Astrocyte (in vitro differentiated cells and primary cell): ENCODE results near the gene NT5C3A. TPM values are rescaled to one million over a fixed set of nuclear protein-coding genes. Genes with fewer than 3 reads are reported as not detected.
A peak's percentile ranks its signal among the peaks of the same experiment; 100 is the strongest.
"Not testable (repeated sequence)": the region's sequence is repeated elsewhere in the genome, so short reads cannot be mapped to it uniquely, and the experiment has no call there.

ENCODE experiments used
- DNase-seq: peaks from one replicate; pipeline ENCODE4 v3.0.0-alpha.2; 2010; ENCODE audit warnings: low read depth
- FAIRE-seq: peaks from 2 replicates; lab custom pipeline; 2011; peaks lifted over from hg19 to GRCh38; lab: Jason Lieb, UNC
- H2AFZ ChIP-seq: 2 replicates; pipeline ENCODE4 v1.6.0; 2012; ENCODE audit warnings: low read depth, low read length, inconsistent platforms
- H3K27ac ChIP-seq: 2 replicates; pipeline ENCODE4 v1.5.1; 2011; ENCODE audit warnings: low read depth, low read length, inconsistent platforms
- H3K27me3 ChIP-seq: 2 replicates; pipeline ENCODE4 v1.6.0; 2011; ENCODE audit warnings: low read length, inconsistent platforms; ENCODE audit not compliant: insufficient read depth
- H3K36me3 ChIP-seq: 2 replicates; pipeline ENCODE4 v1.5.1; 2011; ENCODE audit warnings: low read length, inconsistent platforms; ENCODE audit not compliant: insufficient read depth
- H3K4me1 ChIP-seq: 2 replicates; pipeline ENCODE4 v1.5.1; 2011; ENCODE audit warnings: low read length, inconsistent platforms; ENCODE audit not compliant: insufficient read depth
- H3K4me2 ChIP-seq: 2 replicates; pipeline ENCODE4 v1.6.0; 2012; ENCODE audit warnings: low read length, inconsistent platforms
- H3K4me3 ChIP-seq: 2 replicates; pipeline ENCODE4 v1.5.1; 2011; ENCODE audit warnings: low read depth, mild to moderate bottlenecking, low read length, inconsistent platforms; ENCODE audit not compliant: insufficient read depth
- H3K79me2 ChIP-seq: 2 replicates; pipeline ENCODE4 v1.6.0; 2012; ENCODE audit warnings: mild to moderate bottlenecking, low read length, inconsistent platforms; ENCODE audit not compliant: insufficient read depth
- H3K9ac ChIP-seq: 2 replicates; pipeline ENCODE4 v1.6.0; 2012; ENCODE audit warnings: mild to moderate bottlenecking, low read length, inconsistent platforms
- H3K9me3 ChIP-seq: 2 replicates; pipeline ENCODE4 v1.5.1; 2012; ENCODE audit warnings: low read depth, mild to moderate bottlenecking, low read length, inconsistent platforms; ENCODE audit not compliant: insufficient read depth
- H4K20me1 ChIP-seq: 2 replicates; pipeline ENCODE4 v1.6.0; 2012; ENCODE audit warnings: low read length, inconsistent platforms; ENCODE audit not compliant: insufficient read depth
- H3K27ac Mint-ChIP-seq: one replicate; pipeline ENCODE4 v1.8.0; 2021; ENCODE audit warnings: mild to moderate bottlenecking, mixed read lengths; ENCODE audit not compliant: unreplicated experiment
- H3K27me3 Mint-ChIP-seq: one replicate; pipeline ENCODE4 v1.8.0; 2021; ENCODE audit warnings: low read depth, mixed read lengths; ENCODE audit not compliant: unreplicated experiment
- H3K36me3 Mint-ChIP-seq: one replicate; pipeline ENCODE4 v1.8.0; 2021; ENCODE audit warnings: low read depth, mixed read lengths; ENCODE audit not compliant: unreplicated experiment
- H3K4me1 Mint-ChIP-seq: one replicate; pipeline ENCODE4 v1.8.0; 2021; ENCODE audit warnings: low read depth, mixed read lengths; ENCODE audit not compliant: unreplicated experiment
- H3K4me3 Mint-ChIP-seq: one replicate; pipeline ENCODE4 v1.8.0; 2021; ENCODE audit warnings: mild to moderate bottlenecking, moderate library complexity, mixed read lengths; ENCODE audit not compliant: unreplicated experiment
- H3K9me3 Mint-ChIP-seq: one replicate; pipeline ENCODE4 v1.8.0; 2021; ENCODE audit warnings: mild to moderate bottlenecking, mixed read lengths; ENCODE audit not compliant: unreplicated experiment
- EZH2 ChIP-seq: IDR thresholded peaks from 2 replicates; pipeline ENCODE4 v1.6.1; 2012; ENCODE audit warnings: mild to moderate bottlenecking, low read length, inconsistent platforms; ENCODE audit not compliant: insufficient read depth
- total RNA-seq: library from RNA; stranded (reverse); gene quantifications from 2 replicates; pipeline ENCODE4 v1.2.1, GENCODE V29; 2021
- TF ChIP-seq, protein P1 (sequence below): IDR thresholded peaks from 2 replicates; pipeline ENCODE4 v1.5.1; 2011; ENCODE audit warnings: low read depth, mild to moderate bottlenecking, inconsistent platforms, low read length, moderate library complexity; ENCODE audit not compliant: insufficient read depth

Gene NT5C3A
- total RNA-seq, 1 donor from 2014 or later: 24.1 TPM

DNA sequence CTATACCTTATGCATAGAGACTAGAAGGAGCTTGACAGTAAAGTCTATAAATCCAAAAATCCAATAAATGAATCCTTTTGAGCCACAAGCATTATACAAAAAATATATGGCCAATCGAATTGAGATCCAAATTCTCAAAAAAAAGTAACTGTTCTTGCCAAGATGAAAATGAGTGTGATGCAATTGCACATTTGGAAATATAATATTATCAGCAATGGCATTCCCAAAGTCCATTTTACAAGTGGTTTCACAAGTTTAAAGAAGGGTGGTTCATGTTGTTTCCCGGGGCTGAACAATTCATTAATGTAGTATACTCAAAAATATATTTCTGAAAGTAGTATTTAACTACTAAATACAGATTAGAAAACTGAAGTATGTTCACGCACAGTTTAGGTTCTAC is 39.3 kb upstream of the NT5C3A start:
- H4K20me1 ChIP-seq: peaks cover 62% of the 10 kb centered on the region
- TF ChIP-seq EZH2: no peak
- TF ChIP-seq, protein P1, sequence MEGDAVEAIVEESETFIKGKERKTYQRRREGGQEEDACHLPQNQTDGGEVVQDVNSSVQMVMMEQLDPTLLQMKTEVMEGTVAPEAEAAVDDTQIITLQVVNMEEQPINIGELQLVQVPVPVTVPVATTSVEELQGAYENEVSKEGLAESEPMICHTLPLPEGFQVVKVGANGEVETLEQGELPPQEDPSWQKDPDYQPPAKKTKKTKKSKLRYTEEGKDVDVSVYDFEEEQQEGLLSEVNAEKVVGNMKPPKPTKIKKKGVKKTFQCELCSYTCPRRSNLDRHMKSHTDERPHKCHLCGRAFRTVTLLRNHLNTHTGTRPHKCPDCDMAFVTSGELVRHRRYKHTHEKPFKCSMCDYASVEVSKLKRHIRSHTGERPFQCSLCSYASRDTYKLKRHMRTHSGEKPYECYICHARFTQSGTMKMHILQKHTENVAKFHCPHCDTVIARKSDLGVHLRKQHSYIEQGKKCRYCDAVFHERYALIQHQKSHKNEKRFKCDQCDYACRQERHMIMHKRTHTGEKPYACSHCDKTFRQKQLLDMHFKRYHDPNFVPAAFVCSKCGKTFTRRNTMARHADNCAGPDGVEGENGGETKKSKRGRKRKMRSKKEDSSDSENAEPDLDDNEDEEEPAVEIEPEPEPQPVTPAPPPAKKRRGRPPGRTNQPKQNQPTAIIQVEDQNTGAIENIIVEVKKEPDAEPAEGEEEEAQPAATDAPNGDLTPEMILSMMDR: no peak
- no peak overlapping the region for H3K4me2 ChIP-seq
- FAIRE-seq (no peak), DNase-seq (no peak)
- peaks cover 11% of the 10 kb centered on the region for H3K36me3 Mint-ChIP-seq
- H3K9me3 Mint-ChIP-seq: no peaks in the 10 kb centered on the region
- H3K4me3 ChIP-seq: no peak overlapping the region
- H3K9ac ChIP-seq: no peak overlapping the region
- H3K27me3 ChIP-seq: no peaks in the 10 kb centered on the region
- H3K4me1 ChIP-seq: no peaks in the 10 kb centered on the region
- peaks cover 67% of the 10 kb centered on the region for H3K79me2 ChIP-seq
- no peak overlapping the region for H2AFZ ChIP-seq
- no peak overlapping the region for H3K27ac ChIP-seq
- no peak overlapping the region for H3K27ac Mint-ChIP-seq
- H3K9me3 ChIP-seq: no peaks in the 10 kb centered on the region
- H3K27me3 Mint-ChIP-seq: no peaks in the 10 kb centered on the region
- no peak overlapping the region for H3K4me3 Mint-ChIP-seq
- peaks cover 33% of the 10 kb centered on the region for H3K36me3 ChIP-seq
- peaks cover 4% of the 10 kb centered on the region for H3K4me1 Mint-ChIP-seq

DNA sequence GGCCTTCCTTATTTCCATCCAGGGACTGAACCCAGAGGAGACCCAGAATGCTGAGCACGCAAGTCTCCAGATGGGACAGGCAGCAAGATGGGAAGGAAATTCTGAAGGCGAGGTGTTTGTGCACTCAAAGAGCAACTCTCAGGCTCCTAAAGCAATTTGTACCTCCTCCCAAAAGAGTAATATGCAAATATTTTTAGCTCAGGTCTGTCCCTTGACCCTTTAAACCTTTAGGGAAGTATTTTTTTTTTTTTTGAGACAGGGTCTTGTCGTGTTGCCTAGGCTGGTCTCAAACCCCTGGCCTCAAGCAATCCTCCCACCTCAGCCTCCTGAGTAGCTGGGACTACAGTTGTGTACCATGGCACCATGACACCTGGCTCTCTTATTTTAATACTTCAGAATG is 38.2 kb upstream of the NT5C3A start:
- H3K4me2 ChIP-seq: no peak overlapping the region
- no peak overlapping the region for H3K27ac Mint-ChIP-seq
- DNase-seq (no peak), FAIRE-seq (no peak)
- H3K9me3 Mint-ChIP-seq: no peaks in the 10 kb centered on the region
- H3K9me3 ChIP-seq: no peaks in the 10 kb centered on the region
- H3K27ac ChIP-seq: no peak overlapping the region
- H3K36me3 ChIP-seq: peaks cover 43% of the 10 kb centered on the region
- H3K4me3 Mint-ChIP-seq: no peak overlapping the region
- TF ChIP-seq, protein P1: no peak
- no peak for TF ChIP-seq EZH2
- peaks cover 51% of the 10 kb centered on the region for H4K20me1 ChIP-seq
- H3K79me2 ChIP-seq: peaks cover 56% of the 10 kb centered on the region
- H2AFZ ChIP-seq: no peak overlapping the region
- no peak overlapping the region for H3K4me3 ChIP-seq
- no peaks in the 10 kb centered on the region for H3K4me1 ChIP-seq
- no peaks in the 10 kb centered on the region for H3K27me3 Mint-ChIP-seq
- H3K4me1 Mint-ChIP-seq: no peaks in the 10 kb centered on the region
- H3K9ac ChIP-seq: no peak overlapping the region
- H3K36me3 Mint-ChIP-seq: peaks cover 11% of the 10 kb centered on the region
- H3K27me3 ChIP-seq: no peaks in the 10 kb centered on the region

- peaks cover 12% of the 10 kb centered on the region for H3K36me3 Mint-ChIP-seq
- H3K4me1 ChIP-seq: no peaks in the 10 kb centered on the region
- peaks cover 41% of the 10 kb centered on the region for H3K79me2 ChIP-seq
- DNase-seq: no peak
- H3K4me3 ChIP-seq: no peak overlapping the region
- no peak for FAIRE-seq
- H3K27ac Mint-ChIP-seq: no peak overlapping the region
- H4K20me1 ChIP-seq: peaks cover 38% of the 10 kb centered on the region
- H3K9me3 Mint-ChIP-seq: no peaks in the 10 kb centered on the region
- H3K4me1 Mint-ChIP-seq: no peaks in the 10 kb centered on the region
- no peaks in the 10 kb centered on the region for H3K9me3 ChIP-seq
- TF ChIP-seq, protein P1: no peak
- TF ChIP-seq EZH2: no peak
- H3K27me3 ChIP-seq: no peaks in the 10 kb centered on the region
- H3K9ac ChIP-seq: no peak overlapping the region
- no peaks in the 10 kb centered on the region for H3K27me3 Mint-ChIP-seq
- peaks cover 43% of the 10 kb centered on the region for H3K36me3 ChIP-seq
- no peak overlapping the region for H2AFZ ChIP-seq
- no peak overlapping the region for H3K27ac ChIP-seq
- H3K4me2 ChIP-seq: no peak overlapping the region
- H3K4me3 Mint-ChIP-seq: no peak overlapping the region
Observed at GRCh38 chr7:33099154-33099940, 36.8 kb upstream of the NT5C3A start.

DNA sequence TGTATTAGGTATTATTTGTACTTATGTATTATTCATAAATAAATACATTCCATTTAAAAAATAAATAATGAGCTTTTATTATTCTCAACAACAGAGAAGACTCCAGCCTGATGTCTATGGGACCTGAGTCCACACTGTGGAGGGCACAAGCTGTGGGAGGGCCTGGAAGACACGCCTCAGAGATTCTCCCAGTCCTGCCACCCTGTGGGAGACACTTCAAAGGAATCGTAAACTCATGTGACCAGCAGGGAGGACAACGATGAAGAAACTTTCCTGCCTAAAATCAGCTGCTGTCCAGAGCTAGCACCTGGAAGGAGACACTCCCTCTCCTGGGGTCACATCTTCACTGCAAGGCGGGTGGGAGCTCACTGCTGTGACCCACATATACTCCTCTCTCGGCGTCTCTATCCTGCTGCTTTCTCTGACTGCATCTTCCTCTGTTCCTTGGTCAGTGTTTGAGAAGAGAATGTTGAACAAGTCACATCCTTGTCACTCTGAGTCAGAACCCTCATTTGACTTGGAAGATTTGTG is 32.2 kb upstream of the NT5C3A start:
- FAIRE-seq: peak; percentile 47
- not testable (repeated sequence) for H3K79me2 ChIP-seq, H3K36me3 Mint-ChIP-seq

More for the DNA sequence above, 32.2 kb upstream of the NT5C3A start:
- not testable (repeated sequence) for H4K20me1 ChIP-seq, H3K9me3 ChIP-seq, H3K27me3 Mint-ChIP-seq, H3K4me2 ChIP-seq, H3K4me1 ChIP-seq, H3K4me1 Mint-ChIP-seq, H2AFZ ChIP-seq, H3K27ac ChIP-seq, H3K9ac ChIP-seq, H3K9me3 Mint-ChIP-seq, H3K4me3 ChIP-seq, H3K27ac Mint-ChIP-seq, H3K27me3 ChIP-seq, DNase-seq, H3K4me3 Mint-ChIP-seq
- H3K36me3 ChIP-seq: peaks cover 43% of the 10 kb centered on the region
